Mucosa of descending colon (tissue), 3 donors: ENCODE data around the gene COL1A1. TPM values are rescaled to one million over a fixed set of nuclear protein-coding genes. Genes with fewer than 3 reads are reported as not detected.
A peak's percentile ranks its signal among the peaks of the same experiment; 100 is the strongest.

Experiments
- ATAC-seq: fragments of 200-7000 bp; cut with Tn5 transposase; one replicate; pipeline ENCODE4 v1.9.1; 2020; ENCODE audit warnings: mild to moderate bottlenecking, moderate library complexity
- DNase-seq, 3 donors: peaks; one replicate each; pipeline ENCODE4 v3.0.0-alpha.2; 2020
- H3K36me3 ChIP-seq: fragments of 200-600 bp; one replicate; pipeline ENCODE4 v1.8.0; 2021; ENCODE audit warnings: low read depth, mild to moderate bottlenecking
- H3K4me1 ChIP-seq: fragments of 200-600 bp; one replicate; pipeline ENCODE4 v1.8.0; 2021; ENCODE audit warnings: low read depth, mild to moderate bottlenecking
- H3K4me3 ChIP-seq: fragments of 200-600 bp; one replicate; pipeline ENCODE4 v1.8.0; 2021; ENCODE audit warnings: mild to moderate bottlenecking
- H3K9me3 ChIP-seq: fragments of 200-600 bp; one replicate; pipeline ENCODE4 v1.8.0; 2021; ENCODE audit warnings: mild to moderate bottlenecking
- intact Hi-C, 2 donors: fragments of 100-400 bp; cut with DNase I in 1 of 2; cut with micrococcal nuclease in 1 of 2; formaldehyde crosslinking; loops; one replicate each; pipeline versions ENCODE4 v1.11.0 to v1.11.1; 2022; cut with DNase I, micrococcal nuclease
- total RNA-seq, 3 donors: library from RNA; stranded (reverse); fragmentation: NEBNext Ultra II Directional in 2 of 3; extraction: Animal tissue kit (Norgen Biotek cat#: 25700) in 2 of 3; gene quantifications; one replicate each; pipeline versions ENCODE4 v1.2.1 to v1.2.4, GENCODE V29; 2021 to 2023
- TF ChIP-seq, protein P1 (sequence below): fragments of 200-600 bp; IDR thresholded peaks from one replicate; pipeline ENCODE4 v1.8.0; 2022; ENCODE audit warnings: antibody characterized with exemption, mild to moderate bottlenecking
- donor health status: DM: no; HTN: no; CAD: no; lungs with moderate emphysema.
- donor health status: DM: no; HTN: no; CAD: no.
- donor health status: DM: no; HTN: yes; CAD: no.

The COL1A1 gene
- total RNA-seq, 3 donors from 2014 or later: 53.0 to 248 (median 160) TPM

DNA sequence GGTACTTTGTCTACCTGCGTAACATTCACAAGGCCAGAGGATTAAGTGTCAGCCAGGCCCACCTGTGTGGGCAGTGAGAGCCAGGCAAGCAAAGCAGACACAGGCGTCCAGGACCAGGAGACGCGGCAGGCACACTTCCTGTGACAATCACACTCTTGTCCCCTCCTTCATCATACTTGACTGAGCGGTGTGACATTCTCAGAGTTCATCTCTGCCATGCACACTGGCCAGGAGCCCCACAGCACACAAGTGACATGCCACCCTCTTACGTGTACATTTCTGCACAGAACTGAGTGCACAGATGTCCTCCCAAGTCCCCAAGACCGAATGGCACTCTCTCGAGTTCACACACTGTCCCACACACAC is 59.7 kb downstream of the COL1A1 start:
- DNase-seq: peak in 1 of 3 donors; percentile 40
- H3K9me3 ChIP-seq: no peaks in the 10 kb centered on the region
- H3K36me3 ChIP-seq: no peaks in the 10 kb centered on the region

DNA sequence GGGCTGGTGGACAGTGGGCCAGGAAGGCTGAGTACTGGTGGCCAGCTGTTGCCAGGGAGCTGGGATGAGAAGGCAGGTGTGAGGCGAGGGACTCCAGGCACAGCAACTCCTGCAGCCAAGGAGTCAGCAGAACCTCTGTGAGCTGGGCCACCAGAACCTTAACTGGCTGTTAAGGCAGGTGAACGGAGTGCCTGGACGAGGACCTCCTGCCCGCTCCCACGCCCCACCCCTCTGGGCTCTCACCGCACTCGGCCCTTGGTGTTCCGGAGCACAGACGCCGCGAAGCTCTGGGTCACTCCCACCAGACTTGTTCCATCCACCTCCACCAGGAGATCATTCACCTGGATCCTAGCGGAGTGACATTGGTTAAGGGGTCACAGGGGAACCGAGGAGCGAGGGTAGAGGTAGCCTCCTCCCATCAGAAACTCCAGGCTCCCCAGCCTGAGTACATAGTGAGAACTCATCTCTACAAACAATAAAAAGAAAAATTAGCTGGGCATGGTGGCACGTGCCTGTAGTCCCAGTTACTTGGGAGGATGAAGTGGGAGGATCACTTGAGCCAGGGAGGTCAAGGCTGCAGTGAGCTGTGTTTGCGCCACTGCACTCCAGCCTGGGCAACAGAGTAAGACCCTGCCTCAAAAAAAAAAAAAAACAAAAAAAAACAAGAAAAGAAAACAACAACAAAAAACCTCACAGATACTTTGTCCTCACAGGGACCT is 60.2 kb downstream of the COL1A1 start:
- Histone ChIP-seq H3K36me3 (no peaks in the 10 kb centered on the region), H3K4me3 (no peak overlapping the region), H3K4me1 (peaks cover 5% of the 10 kb centered on the region), H3K9me3 (no peaks in the 10 kb centered on the region)
- no peak for DNase-seq
- no peak for ATAC-seq
- TF ChIP-seq, protein P1, sequence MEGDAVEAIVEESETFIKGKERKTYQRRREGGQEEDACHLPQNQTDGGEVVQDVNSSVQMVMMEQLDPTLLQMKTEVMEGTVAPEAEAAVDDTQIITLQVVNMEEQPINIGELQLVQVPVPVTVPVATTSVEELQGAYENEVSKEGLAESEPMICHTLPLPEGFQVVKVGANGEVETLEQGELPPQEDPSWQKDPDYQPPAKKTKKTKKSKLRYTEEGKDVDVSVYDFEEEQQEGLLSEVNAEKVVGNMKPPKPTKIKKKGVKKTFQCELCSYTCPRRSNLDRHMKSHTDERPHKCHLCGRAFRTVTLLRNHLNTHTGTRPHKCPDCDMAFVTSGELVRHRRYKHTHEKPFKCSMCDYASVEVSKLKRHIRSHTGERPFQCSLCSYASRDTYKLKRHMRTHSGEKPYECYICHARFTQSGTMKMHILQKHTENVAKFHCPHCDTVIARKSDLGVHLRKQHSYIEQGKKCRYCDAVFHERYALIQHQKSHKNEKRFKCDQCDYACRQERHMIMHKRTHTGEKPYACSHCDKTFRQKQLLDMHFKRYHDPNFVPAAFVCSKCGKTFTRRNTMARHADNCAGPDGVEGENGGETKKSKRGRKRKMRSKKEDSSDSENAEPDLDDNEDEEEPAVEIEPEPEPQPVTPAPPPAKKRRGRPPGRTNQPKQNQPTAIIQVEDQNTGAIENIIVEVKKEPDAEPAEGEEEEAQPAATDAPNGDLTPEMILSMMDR: no peak
- intact Hi-C loops: no loop called here

More for the DNA sequence above, 59.7 kb downstream of the COL1A1 start:
- ATAC-seq: no peak
- intact Hi-C loops: no loop called here
- TF ChIP-seq, protein P1: no peak
- no peak overlapping the region for H3K4me3 ChIP-seq
- H3K4me1 ChIP-seq: peaks cover 11% of the 10 kb centered on the region

DNA sequence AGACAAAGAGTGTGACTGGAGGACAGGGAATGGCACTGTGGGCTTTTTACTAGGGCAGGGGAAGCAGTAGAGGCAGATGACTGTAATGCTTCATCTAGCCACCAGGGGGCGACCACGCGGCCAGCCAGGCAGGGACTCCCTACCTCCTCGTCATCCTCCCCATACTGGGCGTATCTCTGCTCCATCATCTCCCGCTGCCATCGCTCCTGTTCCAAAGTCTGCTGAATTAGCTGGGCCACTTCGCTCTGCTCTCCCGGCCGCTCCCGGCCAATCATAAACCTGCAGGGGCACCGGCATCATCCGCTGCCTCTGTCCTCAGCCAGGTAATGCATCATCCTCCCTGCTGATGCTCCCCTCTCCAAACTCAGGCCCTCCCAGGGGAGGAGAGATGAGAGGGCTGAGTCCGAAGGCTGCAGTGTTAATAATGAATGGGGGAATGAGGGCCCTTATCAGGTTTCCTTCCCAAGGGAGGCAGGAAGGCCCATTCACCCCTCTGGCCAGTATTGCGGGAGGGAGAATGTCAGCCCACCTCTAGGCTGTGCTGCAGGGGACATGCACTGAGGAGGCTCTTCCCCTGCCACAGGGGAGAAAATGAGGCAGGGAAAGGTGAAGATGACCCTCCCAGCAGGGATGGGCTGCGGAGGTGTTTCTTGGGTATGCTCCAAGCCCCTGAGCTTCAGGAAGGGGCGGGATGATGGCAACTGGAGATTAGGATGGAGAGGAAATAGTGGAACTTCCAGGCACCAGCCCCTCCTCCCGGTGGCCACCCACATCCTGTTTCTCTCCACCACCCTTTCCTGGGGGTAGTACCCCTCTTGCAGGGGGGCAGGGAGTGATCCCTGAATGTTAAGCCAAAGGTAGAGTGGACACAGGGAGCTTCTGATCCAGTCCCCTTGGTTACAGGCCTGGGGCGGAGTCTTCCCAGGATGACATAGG is 61.2 kb downstream of the COL1A1 start:
- Histone ChIP-seq H3K9me3 (no peaks in the 10 kb centered on the region), H3K36me3 (peaks cover 3% of the 10 kb centered on the region), H3K4me1 (no peaks in the 10 kb centered on the region), H3K4me3 (no peak overlapping the region)
- DNase-seq: peak; percentile 81 to 83 (median 82)
- TF ChIP-seq, protein P1: peak; percentile 90
- peak; percentile 94 for ATAC-seq
- intact Hi-C loops: no loop called here

DNA sequence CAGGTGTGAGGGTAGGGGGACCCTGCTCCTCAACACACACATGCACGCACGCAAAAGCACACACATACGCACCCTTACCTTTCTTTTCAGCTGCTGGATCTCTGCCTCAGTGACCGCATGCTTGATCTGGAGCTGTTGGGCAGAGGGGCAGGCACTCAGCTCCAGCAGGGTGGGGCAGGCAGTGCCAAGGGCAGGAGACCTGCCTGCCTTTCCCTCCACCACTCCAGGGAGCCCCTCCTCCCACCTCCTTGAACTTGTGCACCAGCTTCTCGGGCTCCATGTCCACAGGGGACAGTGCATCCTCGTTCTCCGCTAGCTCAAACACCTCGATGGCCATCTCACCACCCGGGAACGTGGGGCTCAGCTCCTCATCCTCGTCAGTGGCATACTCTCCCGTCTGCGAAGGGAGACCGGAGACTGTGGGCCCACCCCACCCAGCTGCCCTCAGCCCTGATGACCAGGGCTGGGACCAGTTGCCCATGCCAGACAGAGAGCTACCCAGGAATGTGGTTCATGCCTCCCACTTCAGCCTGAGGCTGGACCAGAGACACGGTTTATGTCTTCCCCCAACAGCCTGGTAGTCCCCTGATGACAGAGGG is 62.1 kb downstream of the COL1A1 start:
- no peaks in the 10 kb centered on the region for H3K9me3 ChIP-seq
- TF ChIP-seq, protein P1: no peak
- DNase-seq: no peak
- H3K4me1 ChIP-seq: no peaks in the 10 kb centered on the region
- H3K36me3 ChIP-seq: peaks cover 3% of the 10 kb centered on the region
- no peak overlapping the region for H3K4me3 ChIP-seq
- ATAC-seq: no peak
- intact Hi-C loops: no loop called here

DNA sequence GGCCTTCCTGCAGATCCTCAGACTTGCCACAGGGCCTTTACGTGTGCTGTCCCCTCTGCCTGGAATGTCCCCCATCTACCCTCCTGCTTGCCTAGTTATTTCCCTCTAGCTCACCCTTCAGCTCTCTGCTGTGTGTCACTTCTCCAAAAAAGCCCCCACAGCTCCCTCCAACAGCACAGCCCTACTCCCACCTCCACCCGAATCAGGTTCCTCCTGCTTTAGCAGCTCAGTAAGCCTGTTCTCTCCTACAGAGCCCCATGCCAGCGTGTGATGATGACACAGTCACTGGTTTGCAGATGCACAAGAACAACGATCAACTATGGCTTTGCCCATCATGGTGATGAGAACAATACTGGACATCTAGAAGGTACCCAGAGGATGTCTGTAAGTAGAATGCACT is 64.4 kb downstream of the COL1A1 start:
- DNase-seq (no peak), ATAC-seq (no peak)
- Histone ChIP-seq H3K4me3 (no peak overlapping the region), H3K9me3 (no peaks in the 10 kb centered on the region), H3K4me1 (no peaks in the 10 kb centered on the region), H3K36me3 (peaks cover 3% of the 10 kb centered on the region)
- TF ChIP-seq, protein P1: no peak
- intact Hi-C loops: no loop called here
